RWPE1 (cell line): Measurements from ENCODE around the gene DUSP10.
A peak's percentile ranks its signal among the peaks of the same experiment; 100 is the strongest.

Experiments
- CTCF ChIA-PET: fragments of 350-600 bp; sonication (Branson Sonifier 250); formaldehyde crosslinking; extraction: SDS; loops from one replicate; lab custom pipeline; 2021; lab: Yijun Ruan, JAX
- POLR2A ChIA-PET: fragments of 400-600 bp; formaldehyde crosslinking; extraction: SDS; loops from one replicate; lab custom pipeline; 2020; ENCODE audit warnings: antibody characterized with exemption; ENCODE audit not compliant: low non-redundant PET; lab: Yijun Ruan, JAX
- DNase-seq: peaks from one replicate; pipeline ENCODE4 v3.0.0; 2012; ENCODE audit warnings: low spot score
- H3K27ac ChIP-seq: fragments of 450-650 bp; 2 replicates; pipeline ENCODE4 v1.5.1; 2017
- CTCF ChIP-seq: fragments of 450-650 bp; conservative IDR thresholded peaks from 2 replicates; pipeline ENCODE4 v1.5.1; 2017; ENCODE audit warnings: low read depth, mild to moderate bottlenecking

The DUSP10 gene

DNA sequence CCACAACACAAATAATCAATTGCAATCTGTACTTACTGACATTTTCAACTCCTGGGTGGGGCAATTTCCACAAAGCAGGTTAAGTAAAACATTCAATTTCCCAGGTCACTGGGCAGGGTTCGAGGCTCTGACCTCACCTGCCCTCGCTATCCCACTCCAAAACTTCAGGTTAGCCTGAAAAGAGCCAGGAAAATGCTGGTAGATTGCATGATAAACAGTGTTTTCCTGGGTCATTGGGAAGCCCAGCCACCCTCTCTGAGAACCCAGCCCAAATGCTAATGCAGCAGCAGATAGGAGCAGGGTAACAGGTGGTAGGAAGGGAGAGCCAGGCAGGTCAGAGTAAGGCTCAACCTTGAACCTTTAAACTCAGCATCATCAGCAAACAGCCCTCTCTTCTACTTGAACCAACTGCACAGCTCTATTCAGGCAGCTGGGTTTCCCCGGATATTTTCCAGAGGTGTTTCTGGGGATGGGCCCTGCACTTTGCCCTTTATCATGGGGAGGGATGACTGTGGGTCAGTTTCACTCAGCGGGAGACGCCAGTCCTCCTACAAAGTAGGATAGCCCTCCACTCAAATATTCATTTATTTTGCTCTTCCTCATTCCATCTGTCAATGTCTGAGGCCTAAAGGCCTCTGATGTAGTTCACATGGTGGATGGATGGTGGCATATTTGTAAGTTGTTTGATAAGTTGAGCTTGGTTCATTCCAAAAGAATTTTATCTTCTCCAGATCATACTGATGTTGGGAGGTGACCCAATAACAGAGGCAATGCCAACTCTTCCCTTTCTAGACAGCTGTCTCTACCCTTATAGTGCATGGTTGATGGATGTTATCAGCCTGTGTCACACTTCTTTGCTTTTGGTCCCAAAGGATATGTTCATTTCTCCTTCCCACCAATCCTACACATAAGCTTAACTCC, 65.7 kb downstream of the DUSP10 start:
- no peak overlapping the region for H3K27ac ChIP-seq
- DNase-seq, result no peak
- POLR2A ChIA-PET, result no interaction called here
- CTCF ChIA-PET, result no interaction called here
- no peak for TF ChIP-seq CTCF

DNA sequence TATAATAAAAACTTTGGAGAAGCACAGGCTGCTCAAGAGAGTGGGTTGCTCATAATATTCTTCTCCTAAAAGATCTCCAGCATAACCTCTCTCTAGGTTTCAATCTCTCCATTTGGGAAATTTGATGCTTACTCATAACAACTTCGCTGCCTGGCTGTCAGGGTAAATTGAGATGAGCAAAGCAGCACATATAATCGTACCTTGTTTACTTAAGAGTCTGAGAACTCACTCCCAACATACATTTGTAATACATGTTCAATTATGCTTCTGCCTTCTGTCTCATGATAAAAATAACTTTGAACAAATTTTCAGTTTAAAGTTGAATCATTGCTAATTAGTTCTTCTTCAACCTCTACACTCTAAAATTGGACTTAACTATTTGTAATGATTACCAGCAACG, 68.9 kb downstream of the DUSP10 start:
- TF ChIP-seq CTCF, result no peak
- no peak overlapping the region for H3K27ac ChIP-seq
- ChIA-PET POLR2A (no interaction called here), CTCF (no interaction called here)
- no peak for DNase-seq

GRCh38 chr1:221672239-221672645, 69.6 kb downstream of the DUSP10 start:
- no peak for DNase-seq
- POLR2A ChIA-PET, result no interaction called here
- CTCF ChIA-PET, result no interaction called here
- no peak overlapping the region for H3K27ac ChIP-seq
- no peak for TF ChIP-seq CTCF

- H3K27ac ChIP-seq, result no peak overlapping the region
- no peak for TF ChIP-seq CTCF
- ChIA-PET CTCF (interaction anchor here (0.8 to 1.6 kb wide), 2 partner anchors 9 to 12 kb away, joined by 3 to 5 read pairs; no protein-coding TSS in a partner anchor), POLR2A (no interaction called here)
- DNase-seq, result no peak
Observed at GRCh38 chr1:221670081-221670480, 71.8 kb downstream of the DUSP10 start.

- ChIA-PET POLR2A (no interaction called here), CTCF (interaction anchor here (0.8 to 1.6 kb wide), 2 partner anchors 10 to 12 kb away, joined by 3 to 5 read pairs; no protein-coding TSS in a partner anchor)
- TF ChIP-seq CTCF, result no peak
- H3K27ac ChIP-seq, result no peak overlapping the region
- DNase-seq, result no peak
Observed at GRCh38 chr1:221669441-221669840, 72.4 kb downstream of the DUSP10 start.

DNA sequence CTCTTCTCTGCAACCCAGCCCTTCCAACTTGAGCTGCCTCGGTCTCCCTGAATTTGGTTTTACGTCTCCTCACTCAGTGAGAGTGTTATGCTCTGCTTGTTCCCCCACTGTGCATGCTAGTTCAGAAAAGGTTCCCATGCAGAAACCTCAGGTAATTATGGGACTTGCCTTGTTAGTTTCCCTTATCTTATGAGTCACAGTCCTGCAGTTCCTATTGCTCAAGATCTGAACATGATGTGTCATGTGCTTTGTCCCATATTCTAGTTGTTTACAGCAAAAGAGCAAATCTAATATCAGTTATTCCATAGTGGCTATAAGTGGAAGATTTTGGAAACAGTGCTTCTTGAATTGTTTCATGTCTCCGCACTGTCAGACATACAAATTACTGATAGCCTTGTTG, 74.4 kb downstream of the DUSP10 start:
- DNase-seq, result peak; percentile 82
- POLR2A ChIA-PET, result no interaction called here
- no peak overlapping the region for H3K27ac ChIP-seq
- no peak for TF ChIP-seq CTCF
- CTCF ChIA-PET, result no interaction called here
